Esophagus squamous epithelium (tissue), 5 donors: ENCODE results near the gene LRP1B. TPM values are rescaled to one million over a fixed set of nuclear protein-coding genes. Genes with fewer than 3 reads are reported as not detected.

ENCODE experiments used
- DNase-seq: peaks from one replicate; lab custom pipeline; 2025; lab: John Stamatoyannopoulos, UW
- H3K27ac ChIP-seq, 4 donors: fragments of 200-600 bp; sonication (generic); one replicate each; pipeline ENCODE4 v1.5.1; 2016 to 2019; ENCODE audit warnings: mild to moderate bottlenecking in 1 of 4
- H3K27me3 ChIP-seq, 4 donors: fragments of 200-600 bp; sonication (generic); 1 replicate in 3 of 4; 2 replicates in 1 of 4; pipeline versions ENCODE4 v1.5.1 to v1.6.0; 2017 to 2021; ENCODE audit warnings: antibody characterized with exemption in 1 of 4
- H3K36me3 ChIP-seq, 3 donors: fragments of 200-600 bp; sonication (generic); one replicate each; pipeline ENCODE4 v1.5.1; 2016 to 2019
- H3K4me1 ChIP-seq, 3 donors: fragments of 200-600 bp; sonication (generic); one replicate each; pipeline ENCODE4 v1.5.1; 2017 to 2019
- H3K4me3 ChIP-seq, 4 donors: fragments of 200-600 bp; sonication (generic); 1 replicate in 3 of 4; 2 replicates in 1 of 4; pipeline ENCODE4 v1.5.1; 2016 to 2019; ENCODE audit warnings: mild to moderate bottlenecking in 2 of 4, moderate library complexity in 1 of 4
- H3K9me3 ChIP-seq, 3 donors: fragments of 200-600 bp; sonication (generic); one replicate each; pipeline ENCODE4 v1.5.1; 2016 to 2019
- CTCF ChIP-seq, 6 experiments: fragments of 450-650 bp in 4 of 6; fragments of 200-600 bp in 2 of 6; sonication (generic) in 2 of 6; IDR thresholded peaks; one replicate each; pipeline ENCODE4 v1.5.1; 2016 to 2019; ENCODE audit warnings: antibody characterized with exemption in 6 of 6, mild to moderate bottlenecking in 4 of 6, moderate library complexity in 4 of 6
- POLR2A ChIP-seq, 4 donors: fragments of 450-650 bp; IDR thresholded peaks; one replicate each; pipeline ENCODE4 v1.6.1; 2017; ENCODE audit warnings: antibody characterized with exemption in 4 of 4, mild to moderate bottlenecking in 4 of 4, moderate library complexity in 3 of 4
- WGBS, 2 donors: methylation state at CpG; one replicate each; pipeline ENCODE4 v1.1.5; 2018; 5-methylcytosine and 5-hydroxymethylcytosine counted together
- intact Hi-C: fragments of 100-400 bp; cut with DNase I; formaldehyde crosslinking; loops from one replicate; pipeline ENCODE4 v1.15.0; 2022
- total RNA-seq, 4 donors: library from RNA; depleted of rRNA; stranded (reverse); fragments of >200 nt; gene quantifications; one replicate each; pipeline ENCODE4 v1.1.0, GENCODE V29; 2016
- donor health status: DM: yes; HTN: yes; CAD: no.

The LRP1B gene
- total RNA-seq, 4 donors from 2014 or later = 0.04 to 1.1 (median 0.23) TPM

DNA sequence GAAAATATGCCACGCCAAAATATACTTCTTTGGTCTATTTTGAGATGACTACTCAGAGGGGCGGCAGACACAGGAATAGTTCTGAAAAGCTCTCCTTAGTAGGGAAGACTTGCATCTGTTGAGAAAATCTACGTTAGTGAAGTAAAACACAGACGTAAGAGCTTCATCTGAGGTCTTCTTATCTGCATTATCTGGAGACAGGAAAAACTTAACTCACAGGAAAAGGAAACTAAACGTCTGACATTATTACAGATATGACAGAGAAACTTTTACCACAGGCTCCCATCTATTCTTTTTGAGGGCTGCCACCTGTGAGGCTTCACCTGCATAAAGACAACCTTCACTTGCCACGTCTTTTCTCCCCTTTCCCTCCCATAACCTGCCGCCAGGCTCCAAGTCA is 1295.7 kb downstream of the LRP1B start:
- Histone ChIP-seq H3K4me3 (no peak overlapping the region), H3K27me3 (no peaks in the 10 kb centered on the region), H3K9me3 (no peaks in the 10 kb centered on the region), H3K36me3 (no peaks in the 10 kb centered on the region), H3K27ac (no peak overlapping the region), H3K4me1 (no peaks in the 10 kb centered on the region)
- intact Hi-C loops = no loop called here
- no peak for TF ChIP-seq CTCF (IDR thresholded peaks at IDR 0.05)
- DNase-seq = no peak
- WGBS, 2 donors = 60 to 65% methylated on average over 7 of the region's 7 CpGs

DNA sequence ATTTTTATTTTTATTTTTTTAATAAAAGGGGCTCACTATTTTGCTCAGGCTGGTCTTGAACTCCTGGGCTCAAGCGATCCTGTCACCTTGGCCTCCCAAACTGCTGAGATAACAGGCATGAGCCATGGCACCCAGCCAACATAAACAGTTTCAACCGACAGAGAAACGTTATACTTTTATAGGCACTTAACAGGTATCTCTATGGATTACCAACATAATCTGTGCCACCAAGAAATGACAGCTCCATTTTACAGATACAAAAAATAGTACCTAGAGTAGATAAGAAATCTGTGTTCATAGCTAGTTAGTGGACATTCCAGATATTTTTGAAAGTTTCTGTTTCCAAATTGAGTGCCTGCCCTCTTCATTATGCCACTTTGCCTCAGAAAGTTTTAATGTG is 1316.7 kb downstream of the LRP1B start:
- Histone ChIP-seq H3K4me3 (no peak overlapping the region), H3K27me3 (no peaks in the 10 kb centered on the region), H3K9me3 (peaks cover 0 to 8% (median 0%) of the 10 kb centered on the region in 3 donors), H3K27ac (no peak overlapping the region), H3K36me3 (no peaks in the 10 kb centered on the region), H3K4me1 (no peaks in the 10 kb centered on the region)
- TF ChIP-seq CTCF (IDR thresholded peaks at IDR 0.05) (no peak), POLR2A (IDR thresholded peaks at IDR 0.05) (no peak)
- intact Hi-C loops = no loop called here
- DNase-seq = no peak
- WGBS, 2 donors = 49 to 79% methylated on average over 3 of the region's 3 CpGs

GRCh38 chr2:140808820-140809219 is 1322.0 kb downstream of the LRP1B start:
- Histone ChIP-seq H3K9me3 (no peaks in the 10 kb centered on the region), H3K27me3 (no peaks in the 10 kb centered on the region), H3K27ac (no peak overlapping the region), H3K4me3 (no peak overlapping the region), H3K4me1 (no peaks in the 10 kb centered on the region), H3K36me3 (no peaks in the 10 kb centered on the region)
- intact Hi-C loops = no loop called here
- WGBS, 2 donors = 72 to 96% methylated on average over 1 of the region's 1 CpG
- no peak for TF ChIP-seq CTCF (IDR thresholded peaks at IDR 0.05)
- TF ChIP-seq POLR2A (IDR thresholded peaks at IDR 0.05) = no peak
- no peak for DNase-seq

DNA sequence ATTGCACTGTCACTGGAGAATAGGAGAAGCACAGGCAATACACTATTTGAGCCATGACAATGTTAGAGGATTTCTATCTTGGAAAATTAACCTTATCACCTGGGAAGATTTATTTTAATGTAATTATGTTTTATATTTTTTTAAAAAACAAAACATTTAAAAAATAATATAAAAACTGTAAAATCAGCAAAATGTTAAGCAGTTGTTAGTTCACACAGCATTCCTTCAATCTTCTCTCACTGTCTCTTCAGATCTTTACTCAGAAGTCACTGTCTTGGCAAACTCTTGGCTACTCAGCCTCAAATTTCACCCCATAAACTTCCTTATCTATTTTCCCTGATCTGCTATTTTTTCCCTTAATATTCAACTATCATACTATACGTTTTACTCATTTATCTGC is 1322.6 kb downstream of the LRP1B start:
- Histone ChIP-seq H3K4me1 (no peaks in the 10 kb centered on the region), H3K4me3 (no peak overlapping the region), H3K27ac (no peak overlapping the region), H3K27me3 (no peaks in the 10 kb centered on the region), H3K9me3 (no peaks in the 10 kb centered on the region), H3K36me3 (no peaks in the 10 kb centered on the region)
- 40 to 57% methylated on average over 1 of the region's 1 CpG for WGBS, 2 donors
- DNase-seq = no peak
- intact Hi-C loops = no loop called here
- no peak for TF ChIP-seq CTCF (IDR thresholded peaks at IDR 0.05)
- TF ChIP-seq POLR2A (IDR thresholded peaks at IDR 0.05) = no peak

- intact Hi-C loops = no loop called here
- Histone ChIP-seq H3K36me3 (no peaks in the 10 kb centered on the region), H3K27ac (no peak overlapping the region), H3K9me3 (no peaks in the 10 kb centered on the region), H3K4me1 (no peaks in the 10 kb centered on the region), H3K4me3 (no peak overlapping the region), H3K27me3 (no peaks in the 10 kb centered on the region)
- WGBS, 2 donors = 25 to 26% methylated on average over 1 of the region's 1 CpG
- no peak for DNase-seq
- no peak for TF ChIP-seq CTCF (IDR thresholded peaks at IDR 0.05)
- TF ChIP-seq POLR2A (IDR thresholded peaks at IDR 0.05) = no peak
Observed at GRCh38 chr2:140804700-140805260, 1326.0 kb downstream of the LRP1B start.
